HFF-Myc (cell line): ENCODE measurements around the gene FNDC11.

ENCODE experiments used
- DNase-seq: peaks from one replicate; pipeline ENCODE4 v3.0.0-alpha.2; 2011; ENCODE audit warnings: low read depth; ENCODE audit errors: extremely low read depth
- H3K4me3 ChIP-seq: replicated peaks from 2 replicates; pipeline ENCODE4 v1.5.1; 2011; ENCODE audit warnings: low read depth, mild to moderate bottlenecking, control low read depth, low read length
- CTCF ChIP-seq: IDR thresholded peaks from 2 replicates; pipeline ENCODE4 v1.5.1; 2012; ENCODE audit warnings: mild to moderate bottlenecking, low read depth, low read length, control low read depth; ENCODE audit errors: missing control alignments

The FNDC11 gene

GRCh38 chr20:63539441-63540370 lies 14.3 kb upstream of the FNDC11 start:
- TF ChIP-seq CTCF, result no peak
- no peak overlapping the region for H3K4me3 ChIP-seq
- no peak for DNase-seq

DNA sequence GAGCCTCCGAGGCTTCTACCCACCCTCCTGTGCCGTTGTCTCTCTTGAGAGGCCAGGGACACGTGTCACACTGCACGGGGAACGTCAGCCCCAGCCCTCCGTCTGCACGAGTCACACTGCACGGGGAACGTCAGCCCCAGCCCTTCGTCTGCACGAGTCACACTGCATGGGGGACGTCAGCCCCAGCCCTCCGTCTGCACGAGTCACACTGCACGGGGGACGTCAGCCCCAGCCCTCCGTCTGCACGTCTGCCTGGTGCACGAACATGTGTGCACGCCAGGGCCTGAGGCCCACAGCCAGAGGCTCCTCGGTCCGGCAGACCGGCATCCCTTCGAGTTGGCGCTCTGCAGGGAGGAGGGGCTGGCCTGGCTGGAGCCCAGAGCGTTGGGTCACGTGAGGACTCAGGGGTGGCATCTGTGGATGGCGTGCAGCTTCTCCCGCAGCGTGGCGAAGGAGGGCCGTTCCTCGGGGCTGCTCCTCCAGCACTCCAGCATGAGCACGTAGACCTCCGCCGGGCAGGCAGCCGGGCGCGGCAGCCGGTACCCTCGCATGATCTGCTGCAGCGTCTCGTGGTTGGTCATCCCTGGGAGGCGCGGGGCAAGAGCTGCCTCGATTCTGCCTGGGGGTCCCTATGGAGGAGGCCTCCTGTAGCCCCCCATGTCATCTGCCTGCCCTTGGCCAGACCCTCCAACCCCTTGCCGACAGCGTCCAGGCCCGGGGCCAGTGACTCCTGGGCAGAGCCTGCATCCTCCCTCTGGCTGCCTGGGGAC lies 13.4 kb upstream of the FNDC11 start:
- no peak for DNase-seq
- H3K4me3 ChIP-seq, result no peak overlapping the region
- TF ChIP-seq CTCF, result no peak

DNA sequence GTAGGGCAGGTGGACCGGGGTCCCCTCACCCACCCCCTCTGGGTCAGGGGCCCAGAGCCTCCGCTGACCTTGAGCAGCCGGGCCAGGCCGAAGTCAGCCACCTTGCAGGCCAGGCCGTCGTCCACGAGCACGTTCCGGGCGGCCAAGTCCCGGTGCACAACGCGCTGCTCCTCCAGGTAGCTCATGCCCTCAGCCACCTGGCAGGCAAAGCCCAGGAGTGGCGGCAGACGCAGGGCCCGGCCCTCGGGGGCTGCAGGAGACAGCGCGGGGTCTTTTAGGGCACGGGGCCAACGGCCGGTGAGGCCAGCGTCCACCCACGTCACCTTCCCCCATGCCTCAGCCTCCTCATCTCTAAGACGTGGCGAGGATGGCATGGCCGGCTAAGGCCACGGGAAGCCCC lies 12.6 kb upstream of the FNDC11 start:
- no peak for TF ChIP-seq CTCF
- no peak overlapping the region for H3K4me3 ChIP-seq
- no peak for DNase-seq

DNA sequence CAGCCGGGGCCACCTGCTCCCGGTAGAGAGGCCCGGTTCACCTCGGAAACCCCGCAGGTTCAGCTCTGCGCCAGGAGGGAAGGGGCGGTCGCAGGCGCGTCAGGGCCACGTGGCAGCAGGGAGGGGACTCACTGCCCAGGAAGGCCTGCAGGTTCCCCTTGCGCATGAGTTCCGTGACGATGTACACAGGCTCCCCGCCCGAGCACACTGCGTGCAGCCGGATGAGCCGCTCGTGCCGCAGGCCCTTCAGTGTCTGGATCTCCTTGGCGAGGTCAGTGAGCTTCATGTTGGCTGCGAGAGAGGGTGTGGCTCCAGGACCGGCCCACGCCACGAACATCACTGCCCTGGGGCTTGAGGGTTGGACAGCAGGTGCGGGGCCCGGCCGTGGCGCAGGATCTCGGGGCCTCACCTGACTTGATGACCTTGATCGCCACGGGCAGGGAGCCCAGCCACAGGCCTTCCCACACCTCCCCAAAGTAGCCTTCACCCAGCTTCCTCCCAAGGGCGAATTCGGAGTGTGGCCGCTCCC lies 11.9 kb upstream of the FNDC11 start:
- TF ChIP-seq CTCF, result no peak
- DNase-seq, result no peak
- no peak overlapping the region for H3K4me3 ChIP-seq

GRCh38 chr20:63542696-63543095 lies 11.3 kb upstream of the FNDC11 start:
- TF ChIP-seq CTCF, result no peak
- H3K4me3 ChIP-seq, result no peak overlapping the region
- no peak for DNase-seq

DNA sequence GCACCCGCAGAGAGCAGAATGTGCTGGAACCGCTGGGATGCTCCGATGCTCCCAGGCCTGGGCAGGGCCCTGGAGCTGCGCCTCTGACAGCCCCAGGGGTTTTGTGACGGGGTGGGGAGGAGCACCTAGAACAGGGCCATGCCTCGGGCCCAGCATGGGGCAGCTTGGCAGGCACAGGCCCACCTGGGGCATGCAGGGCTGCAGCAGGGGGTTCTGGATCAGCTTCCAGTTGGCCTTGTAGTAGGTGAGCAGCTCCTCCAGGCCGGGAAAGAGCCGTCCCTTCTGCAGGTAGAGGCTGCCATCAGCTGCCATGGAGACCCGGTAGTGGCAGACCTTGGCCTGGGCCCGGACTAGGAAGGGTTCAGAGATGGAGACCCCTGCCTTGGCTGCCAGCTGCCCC lies 10.8 kb upstream of the FNDC11 start:
- DNase-seq, result no peak
- no peak for TF ChIP-seq CTCF
- H3K4me3 ChIP-seq, result no peak overlapping the region
